Neural progenitor cell (in vitro differentiated cells): ENCODE results near the gene TELO2. TPM values are rescaled to one million over a fixed set of nuclear protein-coding genes. Genes with fewer than 3 reads are reported as not detected.

ENCODE experiments used
- DNase-seq: peaks from one replicate; pipeline ENCODE4 v3.0.0-alpha.2; 2016; ENCODE audit warnings: low spot score
- H2AFZ ChIP-seq: fragments of 200-600 bp; sonication (generic); replicated peaks from 2 replicates; pipeline ENCODE4 v1.6.1; 2016; ENCODE audit warnings: antibody characterized with exemption
- H3F3A ChIP-seq: fragments of 200-600 bp; sonication (generic); 2 replicates; pipeline ENCODE4 v1.6.1; 2016; ENCODE audit warnings: antibody characterized with exemption, low read depth
- H3K27ac ChIP-seq: fragments of 200-600 bp; sonication (generic); 2 replicates; pipeline ENCODE4 v1.5.1; 2016; ENCODE audit warnings: mild to moderate bottlenecking
- H3K27me3 ChIP-seq: fragments of 200-600 bp; sonication (generic); 2 replicates; pipeline ENCODE4 v1.6.1; 2016; ENCODE audit warnings: mild to moderate bottlenecking, moderate library complexity
- H3K36me3 ChIP-seq: fragments of 200-600 bp; sonication (generic); 2 replicates; pipeline ENCODE4 v1.5.1; 2016
- H3K4me1 ChIP-seq: fragments of 200-600 bp; sonication (generic); 2 replicates; pipeline ENCODE4 v1.6.1; 2016; ENCODE audit warnings: mixed run types
- H3K4me2 ChIP-seq: fragments of 200-600 bp; sonication (generic); 2 replicates; pipeline ENCODE4 v1.6.1; 2016
- H3K4me3 ChIP-seq: fragments of 200-600 bp; sonication (generic); 2 replicates; pipeline ENCODE4 v1.5.1; 2016
- H3K79me2 ChIP-seq: fragments of 200-600 bp; sonication (generic); 2 replicates; pipeline ENCODE4 v1.6.1; 2016; ENCODE audit warnings: low read depth
- H3K9ac ChIP-seq: fragments of 200-600 bp; sonication (generic); 2 replicates; pipeline ENCODE4 v1.6.1; 2016
- H3K9me3 ChIP-seq: fragments of 200-600 bp; sonication (generic); 2 replicates; pipeline ENCODE4 v1.5.1; 2016; ENCODE audit warnings: low read depth
- H4K20me1 ChIP-seq: fragments of 200-600 bp; sonication (generic); 2 replicates; pipeline ENCODE4 v1.6.1; 2016; ENCODE audit warnings: low read depth
- H3K27ac Mint-ChIP-seq: 3 replicates; pipeline ENCODE4 v1.8.0; 2021; ENCODE audit warnings: mixed read lengths
- H3K27me3 Mint-ChIP-seq: 2 replicates; pipeline ENCODE4 v1.8.0; 2022; ENCODE audit warnings: low read depth, mild to moderate bottlenecking, inconsistent platforms, moderate library complexity, mixed read lengths; ENCODE audit not compliant: insufficient read depth
- H3K36me3 Mint-ChIP-seq: 3 replicates; pipeline ENCODE4 v1.8.0; 2021; ENCODE audit warnings: mixed read lengths
- H3K4me1 Mint-ChIP-seq: 3 replicates; pipeline ENCODE4 v1.8.0; 2021; ENCODE audit warnings: mixed read lengths
- H3K4me3 Mint-ChIP-seq: 3 replicates; pipeline ENCODE4 v1.8.0; 2021; ENCODE audit warnings: mild to moderate bottlenecking, moderate library complexity, mixed read lengths
- H3K9me3 Mint-ChIP-seq: 3 replicates; pipeline ENCODE4 v1.8.0; 2020; ENCODE audit warnings: mixed read lengths
- EZH2 ChIP-seq: fragments of 200-600 bp; sonication (generic); IDR thresholded peaks from 2 replicates; pipeline ENCODE4 v1.6.1; 2017; ENCODE audit warnings: antibody characterized with exemption, mild to moderate bottlenecking, moderate library complexity
- EZH2phosphoT487 ChIP-seq: fragments of 200-600 bp; sonication (generic); IDR thresholded peaks from 2 replicates; pipeline ENCODE4 v1.6.1; 2017; ENCODE audit warnings: antibody characterized with exemption
- total RNA-seq: library from RNA; depleted of rRNA; stranded (reverse); fragments of >200 nt; gene quantifications from 2 replicates; pipeline ENCODE4 v1.2.3, GENCODE V29; 2015; ENCODE audit warnings: low replicate concordance
- TF ChIP-seq, protein P1 (sequence below): fragments of 200-600 bp; sonication (generic); IDR thresholded peaks from 2 replicates; pipeline ENCODE4 v1.5.1; 2017; ENCODE audit warnings: antibody characterized with exemption, mild to moderate bottlenecking

TELO2 gene
- total RNA-seq, 1 donor from 2014 or later: 18.3 TPM

DNA sequence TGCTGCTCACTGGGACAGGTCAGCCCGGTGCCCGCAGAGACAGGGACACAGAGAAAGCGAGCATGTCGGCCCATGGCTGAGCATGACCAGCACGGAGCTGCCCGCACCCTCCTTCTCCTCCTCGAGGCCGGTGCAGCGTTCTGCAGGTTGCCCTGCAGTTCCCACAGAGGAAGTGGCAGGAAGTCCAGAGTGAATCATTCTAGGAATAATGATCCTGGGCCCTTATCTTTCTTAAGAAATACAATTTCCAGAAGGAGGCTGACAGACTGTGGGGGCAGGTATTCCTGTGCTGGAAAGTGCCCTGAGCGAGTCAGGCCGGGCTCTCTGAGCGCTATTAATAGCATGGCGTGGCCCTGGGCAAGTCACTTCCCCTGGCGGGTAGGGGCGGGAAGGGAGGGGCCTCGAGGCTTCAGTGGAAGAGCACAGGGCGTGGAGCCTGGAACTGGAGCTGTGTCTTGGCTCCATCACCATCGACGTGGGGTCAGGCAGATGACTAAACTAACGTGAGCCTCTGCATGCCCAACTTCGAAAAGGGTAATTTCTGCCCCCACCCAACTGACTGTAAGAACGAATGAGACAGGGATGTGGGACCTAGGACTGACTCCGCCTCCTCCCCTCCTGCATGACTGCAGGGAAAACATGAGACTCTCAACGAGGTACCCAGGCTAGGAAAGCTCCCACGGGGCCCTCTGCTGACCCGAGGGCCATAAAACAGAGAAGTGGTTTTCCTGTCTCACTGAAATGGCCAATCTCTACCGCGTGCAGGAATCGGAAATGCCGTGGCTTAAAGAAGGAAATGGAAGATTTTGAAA lies 50.1 kb downstream of the TELO2 start:
- no peak for TF ChIP-seq EZH2phosphoT487
- TF ChIP-seq EZH2: no peak
- TF ChIP-seq, protein P1, sequence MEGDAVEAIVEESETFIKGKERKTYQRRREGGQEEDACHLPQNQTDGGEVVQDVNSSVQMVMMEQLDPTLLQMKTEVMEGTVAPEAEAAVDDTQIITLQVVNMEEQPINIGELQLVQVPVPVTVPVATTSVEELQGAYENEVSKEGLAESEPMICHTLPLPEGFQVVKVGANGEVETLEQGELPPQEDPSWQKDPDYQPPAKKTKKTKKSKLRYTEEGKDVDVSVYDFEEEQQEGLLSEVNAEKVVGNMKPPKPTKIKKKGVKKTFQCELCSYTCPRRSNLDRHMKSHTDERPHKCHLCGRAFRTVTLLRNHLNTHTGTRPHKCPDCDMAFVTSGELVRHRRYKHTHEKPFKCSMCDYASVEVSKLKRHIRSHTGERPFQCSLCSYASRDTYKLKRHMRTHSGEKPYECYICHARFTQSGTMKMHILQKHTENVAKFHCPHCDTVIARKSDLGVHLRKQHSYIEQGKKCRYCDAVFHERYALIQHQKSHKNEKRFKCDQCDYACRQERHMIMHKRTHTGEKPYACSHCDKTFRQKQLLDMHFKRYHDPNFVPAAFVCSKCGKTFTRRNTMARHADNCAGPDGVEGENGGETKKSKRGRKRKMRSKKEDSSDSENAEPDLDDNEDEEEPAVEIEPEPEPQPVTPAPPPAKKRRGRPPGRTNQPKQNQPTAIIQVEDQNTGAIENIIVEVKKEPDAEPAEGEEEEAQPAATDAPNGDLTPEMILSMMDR: no peak
- H4K20me1 ChIP-seq: peaks cover 5% of the 10 kb centered on the region
- Mint-ChIP-seq H3K9me3 (no peaks in the 10 kb centered on the region), H3K4me3 (peak overlapping the region; percentile 7), H3K27me3 (peaks cover 5% of the 10 kb centered on the region), H3K27ac (no peak overlapping the region), H3K4me1 (peaks cover 3% of the 10 kb centered on the region), H3K36me3 (peaks cover 4% of the 10 kb centered on the region)
- H3K4me3 ChIP-seq: no peak overlapping the region
- H3K27me3 ChIP-seq: no peaks in the 10 kb centered on the region
- no peaks in the 10 kb centered on the region for H3K36me3 ChIP-seq
- no peak overlapping the region for H3K4me2 ChIP-seq
- peak; percentile 17 for DNase-seq
- H2AFZ ChIP-seq: no peak overlapping the region
- H3K27ac ChIP-seq: no peak overlapping the region
- H3K9me3 ChIP-seq: no peaks in the 10 kb centered on the region
- no peak overlapping the region for H3K9ac ChIP-seq
- no peaks in the 10 kb centered on the region for H3F3A ChIP-seq
- no peaks in the 10 kb centered on the region for H3K79me2 ChIP-seq
- H3K4me1 ChIP-seq: no peaks in the 10 kb centered on the region

DNA sequence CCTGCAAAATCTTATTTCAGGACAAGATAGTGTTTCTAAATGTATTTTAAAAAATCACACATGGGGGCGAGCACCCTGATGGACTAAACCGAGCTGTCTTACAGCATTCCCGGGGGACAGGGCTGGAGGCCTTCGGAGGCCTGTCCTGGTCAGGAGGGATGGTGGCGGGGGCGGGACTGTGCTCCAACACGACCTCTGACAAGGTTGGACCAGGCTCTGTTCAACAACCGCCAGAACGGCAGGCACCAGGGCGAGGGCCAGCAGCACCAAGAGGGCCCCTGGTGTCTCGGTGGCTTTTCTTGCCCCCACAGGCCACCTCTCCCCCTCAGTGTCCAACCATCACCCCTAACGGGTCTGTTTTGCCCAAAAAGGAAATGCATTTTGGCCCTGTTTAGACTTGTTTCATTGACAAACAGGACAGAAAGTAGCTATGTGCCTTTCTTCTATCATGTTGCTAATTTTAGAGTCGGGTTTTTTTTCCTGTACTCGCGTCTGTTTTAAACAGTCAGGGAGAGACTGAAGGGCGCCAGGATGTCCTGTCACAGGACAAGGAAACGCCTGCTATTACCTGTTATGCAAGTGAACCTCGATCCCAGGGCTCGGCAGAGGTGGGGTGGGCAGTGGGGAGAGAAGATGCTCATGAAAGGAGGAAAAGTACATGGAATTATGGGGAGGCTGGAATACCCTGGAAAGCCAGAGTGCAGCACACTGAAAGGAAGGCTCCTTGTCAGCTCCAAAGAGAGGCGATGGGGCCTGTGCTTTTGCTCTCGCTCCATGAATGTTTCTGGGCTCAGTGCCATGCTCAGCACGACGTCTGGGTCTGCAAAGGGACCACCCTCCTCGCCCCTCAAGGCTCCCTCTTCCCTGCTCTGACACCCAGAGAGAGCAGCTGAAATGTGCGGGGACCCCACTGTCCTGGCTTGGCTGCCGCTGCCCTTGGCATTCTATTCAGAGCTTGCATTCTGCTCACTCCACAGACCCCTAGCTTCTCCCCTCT lies 52.2 kb downstream of the TELO2 start:
- H3K9me3 Mint-ChIP-seq: no peaks in the 10 kb centered on the region
- Histone ChIP-seq H3K4me1 (no peaks in the 10 kb centered on the region), H3K36me3 (no peaks in the 10 kb centered on the region), H3K79me2 (no peaks in the 10 kb centered on the region), H3K27me3 (no peaks in the 10 kb centered on the region), H3K9ac (no peak overlapping the region), H3K9me3 (no peaks in the 10 kb centered on the region), H3F3A (no peaks in the 10 kb centered on the region), H4K20me1 (no peaks in the 10 kb centered on the region), H3K4me2 (no peak overlapping the region), H3K4me3 (no peak overlapping the region), H3K27ac (no peak overlapping the region), H2AFZ (no peak overlapping the region)
- TF ChIP-seq EZH2: no peak
- no peak for TF ChIP-seq EZH2phosphoT487
- TF ChIP-seq, protein P1: no peak
- H3K36me3 Mint-ChIP-seq: peaks cover 5% of the 10 kb centered on the region
- no peak for DNase-seq
- no peak overlapping the region for H3K27ac Mint-ChIP-seq
- H3K4me1 Mint-ChIP-seq: peaks cover 3% of the 10 kb centered on the region
- H3K27me3 Mint-ChIP-seq: peaks cover 5% of the 10 kb centered on the region
- H3K4me3 Mint-ChIP-seq: no peak overlapping the region

DNA sequence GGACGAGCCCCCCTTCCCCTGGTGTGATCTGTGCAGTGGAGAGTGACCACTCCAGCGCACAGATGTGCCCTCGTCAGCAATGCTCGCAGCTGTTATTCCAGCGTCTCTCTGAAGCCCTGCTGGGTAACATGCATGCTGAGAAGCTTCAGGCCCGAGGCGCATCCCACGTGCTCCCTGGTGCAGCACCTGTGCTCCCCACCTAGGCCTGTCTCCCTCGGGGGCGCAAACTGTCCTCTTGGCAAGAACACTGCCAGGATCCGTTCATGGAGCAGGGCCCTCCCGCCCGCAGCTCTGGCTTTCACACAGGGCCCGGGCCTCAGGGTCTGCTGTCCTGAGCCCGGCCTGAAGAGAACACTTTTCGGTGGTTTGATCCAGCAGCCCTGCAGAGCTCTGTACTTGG lies 53.3 kb downstream of the TELO2 start:
- H3K9me3 ChIP-seq: no peaks in the 10 kb centered on the region
- no peak for TF ChIP-seq EZH2phosphoT487
- TF ChIP-seq, protein P1: no peak
- TF ChIP-seq EZH2: no peak
- no peak overlapping the region for H3K27ac Mint-ChIP-seq
- no peak overlapping the region for H3K9ac ChIP-seq
- no peaks in the 10 kb centered on the region for H3K4me1 ChIP-seq
- no peak for DNase-seq
- H3K36me3 ChIP-seq: no peaks in the 10 kb centered on the region
- no peaks in the 10 kb centered on the region for H3K9me3 Mint-ChIP-seq
- no peak overlapping the region for H2AFZ ChIP-seq
- no peak overlapping the region for H3K27ac ChIP-seq
- peaks cover 3% of the 10 kb centered on the region for H3K4me1 Mint-ChIP-seq
- no peaks in the 10 kb centered on the region for H3K27me3 ChIP-seq
- H3K36me3 Mint-ChIP-seq: peaks cover 5% of the 10 kb centered on the region
- peaks cover 2% of the 10 kb centered on the region for H3K27me3 Mint-ChIP-seq
- H3K79me2 ChIP-seq: no peaks in the 10 kb centered on the region
- H3K4me3 ChIP-seq: no peak overlapping the region
- no peak overlapping the region for H3K4me2 ChIP-seq
- no peaks in the 10 kb centered on the region for H3F3A ChIP-seq
- H4K20me1 ChIP-seq: no peaks in the 10 kb centered on the region
- no peak overlapping the region for H3K4me3 Mint-ChIP-seq
